Measurements from ENCODE around the gene SH3GL1. TPM values are rescaled to one million over a fixed set of nuclear protein-coding genes. Genes with fewer than 3 reads are reported as not detected.
A peak's percentile ranks its signal among the peaks of the same experiment; 100 is the strongest.

SH3GL1 gene
- total RNA-seq, 1 donor from 2014 or later = 101 TPM

DNA sequence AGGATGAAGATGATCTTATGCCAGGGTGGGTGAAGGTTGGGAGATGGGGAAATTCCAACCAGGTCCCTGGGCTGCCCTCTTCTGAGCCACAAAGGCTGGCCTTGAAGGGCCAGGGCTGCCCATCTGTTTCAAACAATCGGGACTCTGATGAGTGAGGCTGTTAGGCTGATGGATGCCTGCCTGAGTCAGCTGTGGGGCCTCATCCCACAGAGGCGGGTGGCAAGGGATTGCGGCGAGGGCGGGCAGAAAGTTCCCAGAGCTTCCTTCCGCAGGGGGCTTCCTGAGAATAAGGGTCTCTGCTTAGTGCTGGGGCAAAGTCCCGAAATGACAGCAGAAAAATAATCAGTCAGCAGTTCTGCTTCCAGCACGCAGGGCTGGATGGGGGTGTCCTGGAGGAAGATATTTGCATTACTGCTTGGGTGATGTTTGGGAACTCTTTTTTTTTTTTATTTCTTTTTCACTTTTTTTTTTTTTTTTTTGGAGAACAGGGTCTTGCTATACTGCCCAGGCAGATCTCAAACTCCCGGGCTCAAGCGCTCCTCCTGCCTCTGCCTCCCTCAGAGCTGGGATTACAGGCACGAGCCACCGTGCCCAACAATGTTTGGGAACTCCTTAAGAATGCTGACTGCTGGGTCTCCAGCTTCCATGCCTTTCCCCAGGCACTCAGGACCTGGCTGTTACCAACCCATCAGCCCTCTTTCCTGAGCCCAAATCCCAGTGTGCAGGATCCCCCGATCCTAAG, 14.1 kb downstream of the SH3GL1 start:
- Mint-ChIP-seq H3K36me3 (ENCODE audit: low read depth, unreplicated experiment) (peaks cover 8% of the 10 kb centered on the region), H3K4me1 (ENCODE audit: low read depth, unreplicated experiment) (peaks cover 46% of the 10 kb centered on the region), H3K4me3 (ENCODE audit: unreplicated experiment) (no peak overlapping the region), H3K27ac (ENCODE audit: unreplicated experiment) (no peak overlapping the region), H3K9me3 (ENCODE audit: unreplicated experiment) (no peaks in the 10 kb centered on the region), H3K27me3 (ENCODE audit: low read depth, unreplicated experiment) (no peaks in the 10 kb centered on the region)
- TF ChIP-seq, protein P1, sequence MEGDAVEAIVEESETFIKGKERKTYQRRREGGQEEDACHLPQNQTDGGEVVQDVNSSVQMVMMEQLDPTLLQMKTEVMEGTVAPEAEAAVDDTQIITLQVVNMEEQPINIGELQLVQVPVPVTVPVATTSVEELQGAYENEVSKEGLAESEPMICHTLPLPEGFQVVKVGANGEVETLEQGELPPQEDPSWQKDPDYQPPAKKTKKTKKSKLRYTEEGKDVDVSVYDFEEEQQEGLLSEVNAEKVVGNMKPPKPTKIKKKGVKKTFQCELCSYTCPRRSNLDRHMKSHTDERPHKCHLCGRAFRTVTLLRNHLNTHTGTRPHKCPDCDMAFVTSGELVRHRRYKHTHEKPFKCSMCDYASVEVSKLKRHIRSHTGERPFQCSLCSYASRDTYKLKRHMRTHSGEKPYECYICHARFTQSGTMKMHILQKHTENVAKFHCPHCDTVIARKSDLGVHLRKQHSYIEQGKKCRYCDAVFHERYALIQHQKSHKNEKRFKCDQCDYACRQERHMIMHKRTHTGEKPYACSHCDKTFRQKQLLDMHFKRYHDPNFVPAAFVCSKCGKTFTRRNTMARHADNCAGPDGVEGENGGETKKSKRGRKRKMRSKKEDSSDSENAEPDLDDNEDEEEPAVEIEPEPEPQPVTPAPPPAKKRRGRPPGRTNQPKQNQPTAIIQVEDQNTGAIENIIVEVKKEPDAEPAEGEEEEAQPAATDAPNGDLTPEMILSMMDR (IDR thresholded peaks at IDR 0.05; ENCODE audit: insufficient read depth, low read depth, low read length) = peak; percentile 14
- no peak for TF ChIP-seq EZH2 (IDR thresholded peaks at IDR 0.05; ENCODE audit: insufficient read depth, low read length)
- Histone ChIP-seq H3K4me2 (ENCODE audit: low read length) (peak overlapping the region; percentile 37), H3K9ac (ENCODE audit: low read length) (peak overlapping the region; percentile 1), H3K27ac (ENCODE audit: low read depth, low read length) (peak overlapping the region; percentile 0), H2AFZ (ENCODE audit: low read depth, low read length) (no peak overlapping the region), H3K27me3 (ENCODE audit: insufficient read depth, low read length) (no peaks in the 10 kb centered on the region), H3K4me3 (ENCODE audit: insufficient read depth, low read depth, low read length) (no peak overlapping the region), H3K36me3 (ENCODE audit: insufficient read depth, low read length) (no peaks in the 10 kb centered on the region), H3K79me2 (ENCODE audit: insufficient read depth, low read length) (peaks cover 94% of the 10 kb centered on the region), H3K9me3 (ENCODE audit: insufficient read depth, low read depth, low read length) (no peaks in the 10 kb centered on the region), H4K20me1 (ENCODE audit: insufficient read depth, low read length) (peaks cover 96% of the 10 kb centered on the region), H3K4me1 (ENCODE audit: insufficient read depth, low read length) (peaks cover 31% of the 10 kb centered on the region)
- FAIRE-seq (no peak), DNase-seq (ENCODE audit: low read depth) (no peak)

DNA sequence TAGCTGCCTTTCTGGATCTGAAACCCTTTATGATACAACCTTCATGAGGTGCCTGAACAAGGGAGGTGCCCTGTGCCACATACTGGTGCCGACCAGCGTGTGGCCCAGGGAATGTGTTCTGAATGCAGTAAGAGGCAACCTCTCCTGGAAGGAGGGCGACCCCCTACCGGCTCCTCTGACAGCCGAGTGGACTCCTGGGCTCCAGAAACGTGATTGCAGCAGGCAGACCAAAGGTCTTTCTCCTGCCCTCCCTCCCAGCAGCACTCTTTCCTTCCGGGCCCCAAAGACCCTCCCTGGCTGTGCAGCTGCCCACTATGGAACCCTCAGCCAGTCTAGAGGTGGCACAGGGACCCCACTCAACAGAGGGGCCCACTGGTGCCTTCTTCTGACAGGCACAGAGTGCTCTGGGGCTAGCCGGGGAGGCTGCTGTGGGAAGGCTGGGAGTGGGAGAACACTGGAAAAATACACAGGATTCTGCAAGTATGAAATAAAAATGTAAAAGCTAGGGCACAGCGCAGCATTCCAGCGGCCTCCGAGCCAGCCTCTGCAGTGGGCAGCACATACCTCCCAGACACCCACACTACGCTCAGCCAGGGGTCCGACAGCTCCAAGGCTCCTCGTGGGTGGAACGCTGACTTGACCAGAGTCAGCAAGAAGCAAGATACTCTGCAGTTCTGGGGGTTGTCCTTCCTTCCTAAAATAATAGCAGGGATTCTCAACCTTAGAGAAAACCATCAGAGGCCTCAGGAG, 14.9 kb downstream of the SH3GL1 start:
- DNase-seq (ENCODE audit: low read depth) (no peak), FAIRE-seq (no peak)
- Mint-ChIP-seq H3K27ac (ENCODE audit: unreplicated experiment) (no peak overlapping the region), H3K9me3 (ENCODE audit: unreplicated experiment) (no peaks in the 10 kb centered on the region), H3K36me3 (ENCODE audit: low read depth, unreplicated experiment) (peaks cover 7% of the 10 kb centered on the region), H3K4me1 (ENCODE audit: low read depth, unreplicated experiment) (peaks cover 38% of the 10 kb centered on the region), H3K27me3 (ENCODE audit: low read depth, unreplicated experiment) (no peaks in the 10 kb centered on the region), H3K4me3 (ENCODE audit: unreplicated experiment) (no peak overlapping the region)
- TF ChIP-seq, protein P1 (IDR thresholded peaks at IDR 0.05; ENCODE audit: insufficient read depth, low read depth, low read length) = no peak
- TF ChIP-seq EZH2 (IDR thresholded peaks at IDR 0.05; ENCODE audit: insufficient read depth, low read length) = no peak
- no peaks in the 10 kb centered on the region for H3K9me3 ChIP-seq (ENCODE audit: insufficient read depth, low read depth, low read length)
- peak overlapping the region; percentile 27 for H3K27ac ChIP-seq (ENCODE audit: low read depth, low read length)
- no peaks in the 10 kb centered on the region for H3K36me3 ChIP-seq (ENCODE audit: insufficient read depth, low read length)
- peak overlapping the region; percentile 1 for H3K9ac ChIP-seq (ENCODE audit: low read length)
- H3K27me3 ChIP-seq (ENCODE audit: insufficient read depth, low read length) = no peaks in the 10 kb centered on the region
- H4K20me1 ChIP-seq (ENCODE audit: insufficient read depth, low read length) = peaks cover 96% of the 10 kb centered on the region
- peaks cover 94% of the 10 kb centered on the region for H3K79me2 ChIP-seq (ENCODE audit: insufficient read depth, low read length)
- H2AFZ ChIP-seq (ENCODE audit: low read depth, low read length) = no peak overlapping the region
- H3K4me3 ChIP-seq (ENCODE audit: insufficient read depth, low read depth, low read length) = no peak overlapping the region
- peak overlapping the region; percentile 37 for H3K4me2 ChIP-seq (ENCODE audit: low read length)
- peaks cover 23% of the 10 kb centered on the region for H3K4me1 ChIP-seq (ENCODE audit: insufficient read depth, low read length)
